GM18508 (cell line): ENCODE measurements around the gene AUH.
"Not testable (repeated sequence)": the region's sequence is repeated elsewhere in the genome, so short reads cannot be mapped to it uniquely, and the experiment has no call there.

ENCODE experiments used
- ATAC-seq: cut with Tn5 transposase; IDR thresholded peaks from one replicate; pipeline ENCODE4 v1.9.1; 2021; ENCODE audit warnings: moderate number of reproducible peaks; ENCODE audit not compliant: insufficient read depth, unreplicated experiment

The AUH gene, protein sequence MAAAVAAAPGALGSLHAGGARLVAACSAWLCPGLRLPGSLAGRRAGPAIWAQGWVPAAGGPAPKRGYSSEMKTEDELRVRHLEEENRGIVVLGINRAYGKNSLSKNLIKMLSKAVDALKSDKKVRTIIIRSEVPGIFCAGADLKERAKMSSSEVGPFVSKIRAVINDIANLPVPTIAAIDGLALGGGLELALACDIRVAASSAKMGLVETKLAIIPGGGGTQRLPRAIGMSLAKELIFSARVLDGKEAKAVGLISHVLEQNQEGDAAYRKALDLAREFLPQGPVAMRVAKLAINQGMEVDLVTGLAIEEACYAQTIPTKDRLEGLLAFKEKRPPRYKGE

DNA sequence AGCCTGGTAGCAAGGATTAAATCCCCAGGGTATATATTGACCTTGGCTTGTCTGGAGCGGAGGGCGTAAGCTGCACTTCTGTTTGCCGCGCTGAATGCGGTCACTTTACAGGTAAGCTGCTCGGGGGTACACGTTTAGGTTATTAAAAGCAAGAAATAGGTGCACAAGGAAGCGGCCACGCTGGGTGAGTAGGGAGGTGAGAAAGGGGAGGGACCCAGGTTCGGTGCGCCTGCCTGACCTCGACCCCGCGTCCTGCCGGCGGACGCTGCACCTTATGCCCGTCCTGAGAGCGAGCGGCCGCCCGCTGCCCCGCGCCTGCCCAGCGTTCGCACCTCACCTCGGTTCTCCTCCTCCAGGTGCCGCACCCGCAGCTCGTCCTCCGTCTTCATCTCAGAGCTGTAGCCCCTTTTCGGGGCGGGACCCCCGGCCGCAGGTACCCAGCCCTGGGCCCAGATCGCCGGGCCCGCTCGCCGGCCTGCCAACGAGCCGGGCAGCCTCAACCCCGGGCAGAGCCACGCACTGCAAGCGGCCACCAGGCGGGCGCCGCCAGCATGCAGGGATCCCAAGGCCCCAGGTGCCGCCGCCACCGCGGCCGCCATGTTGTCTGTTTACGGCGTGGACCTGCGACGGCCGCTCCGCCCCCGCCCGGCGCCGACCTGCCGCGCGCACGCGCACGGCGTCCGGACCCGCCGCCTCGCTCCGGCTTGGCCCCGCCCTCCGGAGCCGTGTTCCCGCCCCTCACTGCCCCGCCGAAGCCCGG, at the start of gene AUH:
Gene AUH, minus strand, starts transcription at position 628 of the 760 bp plus-strand sequence. Its CDS starts 29 bp downstream, at position 599.
- ATAC-seq, result peak; percentile 42

DNA sequence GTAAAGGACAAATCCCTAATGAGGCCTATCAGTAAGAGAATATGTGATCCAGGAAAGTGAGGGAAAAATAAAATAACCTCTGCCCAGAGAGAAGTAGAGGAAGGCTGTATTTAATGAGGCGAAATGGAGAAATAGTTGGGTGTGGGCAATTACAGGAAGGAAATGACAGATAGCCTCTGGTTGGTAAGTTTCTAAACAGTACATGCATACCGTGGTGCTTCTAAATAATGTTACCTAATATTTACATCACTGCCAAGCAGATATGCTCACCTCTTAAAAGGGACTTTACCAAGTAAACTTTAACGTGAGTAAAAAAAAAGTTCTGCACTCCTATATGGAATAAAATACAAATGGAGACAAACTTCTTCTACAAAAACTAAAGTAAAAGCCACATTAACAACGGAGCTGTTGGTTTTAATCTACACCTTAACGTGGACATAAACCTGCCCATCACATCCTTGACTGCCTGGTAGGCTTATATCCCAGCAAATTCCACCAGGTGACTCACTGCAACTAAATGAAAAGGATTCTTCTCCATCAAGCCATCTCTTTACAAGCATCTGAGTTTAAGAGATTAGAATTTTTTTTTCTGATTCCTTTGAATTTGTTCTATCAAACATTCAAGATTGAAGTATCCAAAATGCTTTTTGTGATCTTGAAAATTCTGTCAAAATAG, 49.5 kb upstream of the AUH start:
- no peak for ATAC-seq

- no peak for ATAC-seq
These were observed 48.4 kb upstream of the AUH start for GRCh38 chr9:91410161-91410560.

GRCh38 chr9:91408475-91408874, 46.8 kb upstream of the AUH start:
- no peak for ATAC-seq

- no peak for ATAC-seq
These were observed 46.0 kb upstream of the AUH start for GRCh38 chr9:91407580-91408318.

DNA sequence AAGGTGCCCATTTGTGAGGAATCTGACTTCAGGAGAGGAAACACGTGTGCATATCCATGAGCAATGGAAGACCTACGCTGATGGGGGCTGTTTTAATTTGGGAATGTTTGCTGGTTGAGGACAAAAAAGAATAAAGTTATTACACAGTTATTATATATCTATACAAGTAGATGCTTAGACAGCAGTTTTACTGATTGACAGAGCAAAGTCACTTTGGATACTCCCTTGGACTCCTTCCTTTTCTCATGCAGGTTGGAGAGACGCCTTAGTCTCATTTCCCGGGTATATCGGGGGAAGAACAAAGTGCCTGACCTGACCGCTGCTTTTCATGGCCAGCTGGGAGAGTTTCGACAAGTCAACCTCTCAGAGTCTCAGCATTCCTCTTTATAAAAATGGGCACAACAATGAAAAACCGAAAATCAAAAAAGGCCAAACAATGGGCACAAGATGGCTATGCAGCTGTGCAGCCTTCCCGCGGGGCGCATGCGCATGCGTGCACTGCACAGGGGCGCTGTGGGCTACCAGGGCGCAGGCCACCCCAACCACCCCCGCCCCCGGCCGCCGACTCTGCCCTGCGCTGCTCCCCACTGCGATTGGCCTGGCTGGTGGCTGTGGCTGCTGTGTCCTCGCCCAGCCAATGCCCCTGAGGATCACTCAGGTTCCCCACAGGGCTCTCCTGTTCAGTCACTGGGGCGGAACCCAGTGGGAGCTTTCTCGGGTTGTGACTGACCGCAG, 43.8 kb upstream of the AUH start:
- no peak for ATAC-seq

- ATAC-seq, result no peak
These were observed 42.2 kb upstream of the AUH start for GRCh38 chr9:91403665-91404543.

DNA sequence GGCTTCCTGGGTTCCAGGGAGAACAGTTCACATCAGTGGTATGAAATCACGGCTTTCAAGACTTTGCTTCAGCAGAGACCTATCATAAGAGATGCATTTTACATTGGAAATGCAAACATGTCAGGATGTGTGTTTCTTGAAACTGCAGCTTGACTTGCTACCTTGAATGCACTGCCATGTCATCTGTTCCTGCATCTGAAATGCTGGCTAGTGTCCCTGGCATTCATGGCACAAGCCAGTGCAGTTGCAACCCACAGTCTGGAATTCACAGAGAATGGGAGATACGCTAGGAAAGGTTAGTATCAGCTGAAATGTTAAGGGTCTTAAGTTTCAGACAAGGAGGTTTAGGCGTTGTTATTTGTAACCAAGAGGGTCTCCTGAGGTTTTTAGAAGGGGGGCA, 37.2 kb upstream of the AUH start:
- no peak for ATAC-seq

DNA sequence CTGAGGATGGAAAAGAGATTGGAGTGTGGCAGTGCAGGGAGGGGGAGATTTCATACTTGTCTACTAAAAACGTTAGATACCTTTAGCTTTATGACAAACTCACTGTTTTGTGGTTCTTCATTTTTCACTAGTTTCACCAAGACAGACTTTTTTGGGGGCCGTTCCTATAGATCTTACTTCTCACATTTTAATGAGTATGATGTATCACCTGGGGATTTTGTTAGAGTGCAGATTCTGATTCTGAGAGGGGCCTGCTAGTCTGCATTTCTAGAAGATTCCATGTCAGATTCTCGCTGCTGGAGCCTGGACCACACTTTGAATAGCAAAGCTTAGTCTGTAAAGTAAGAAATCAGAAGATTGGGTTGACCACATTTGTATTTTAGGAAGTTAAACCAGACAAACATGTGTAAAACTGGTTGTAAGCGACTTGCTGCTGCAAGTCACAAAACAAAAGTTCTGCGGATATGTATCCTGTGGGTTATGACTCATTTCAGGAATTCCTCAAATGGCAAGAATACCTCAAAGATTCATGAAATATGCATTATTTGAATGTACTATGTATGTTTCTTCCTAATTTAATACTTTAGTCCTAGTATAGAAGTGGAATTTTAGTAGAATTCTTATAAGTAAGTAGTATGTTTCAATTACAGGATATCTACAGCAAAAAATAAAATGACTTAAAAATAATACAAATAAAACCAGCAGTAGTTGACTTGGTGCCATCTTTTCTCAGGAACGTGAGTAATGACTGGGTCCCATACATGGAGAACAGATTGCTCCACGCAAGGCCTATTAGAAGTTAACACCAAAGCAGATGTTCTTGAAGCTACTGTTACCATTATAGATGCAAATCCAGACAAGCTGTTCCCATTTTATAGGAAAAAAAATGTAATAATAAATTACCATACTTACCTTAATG, 34.1 kb upstream of the AUH start:
- ATAC-seq, result no peak

DNA sequence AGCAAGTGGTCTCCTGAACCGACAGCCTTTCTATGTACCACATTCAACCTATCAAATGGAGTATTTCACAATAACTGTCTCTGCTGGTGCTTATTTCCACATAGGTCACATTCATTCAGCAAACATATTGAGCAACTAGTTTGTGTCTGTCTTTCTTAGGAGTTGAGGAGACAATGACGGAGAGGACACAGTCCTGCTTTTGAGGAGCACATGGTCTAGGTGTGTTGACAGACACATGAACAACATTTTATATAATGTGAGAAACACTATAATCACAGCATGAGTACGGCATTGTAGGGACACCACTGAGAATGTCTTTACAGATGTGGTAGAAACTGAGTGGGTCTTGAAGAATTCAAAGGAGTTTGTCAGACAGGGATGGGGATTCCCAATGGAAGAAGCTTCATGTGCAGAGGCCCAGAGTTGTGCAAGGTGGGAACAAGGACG, 33.4 kb upstream of the AUH start:
- ATAC-seq, result no peak

DNA sequence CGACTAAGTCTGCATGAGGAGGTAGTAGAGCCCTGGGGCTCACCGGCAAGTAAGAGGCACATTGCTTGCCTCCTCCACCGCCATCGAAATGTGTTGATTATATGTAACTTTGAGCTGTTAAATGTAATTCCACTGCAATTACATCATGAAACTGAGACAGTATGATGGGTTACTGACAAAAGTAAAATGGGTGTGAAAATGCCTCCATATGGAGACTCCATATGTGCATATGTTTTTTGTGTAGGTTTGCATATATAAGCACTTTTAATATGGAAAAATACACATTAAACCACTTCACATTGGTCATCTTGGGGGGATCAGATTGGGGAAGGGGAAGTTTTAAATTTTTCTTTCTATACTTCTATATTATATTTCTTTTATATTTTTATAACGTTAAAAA, 32.1 kb upstream of the AUH start:
- no peak for ATAC-seq

- no peak for ATAC-seq
These were observed 30.7 kb upstream of the AUH start for GRCh38 chr9:91392435-91392834.

DNA sequence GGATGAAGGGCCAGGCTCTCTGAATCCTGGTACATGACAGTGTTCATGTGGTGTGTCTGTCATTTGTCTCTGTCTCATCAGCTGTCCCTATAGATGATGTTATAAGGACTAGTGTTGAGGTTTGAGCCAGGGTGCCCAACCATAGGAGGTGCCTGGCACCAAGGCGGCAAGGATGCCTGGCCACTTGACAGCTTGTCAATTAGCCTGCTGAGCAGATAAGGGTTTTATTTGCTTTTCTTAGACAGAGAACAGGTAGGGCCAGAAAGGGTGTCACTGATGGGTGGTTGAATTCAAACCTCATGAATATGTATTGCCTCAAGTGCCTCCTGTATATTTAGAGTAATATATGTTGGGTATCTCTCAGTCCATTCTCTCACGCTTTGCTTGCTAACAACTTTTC, 30.1 kb upstream of the AUH start:
- no peak for ATAC-seq

GRCh38 chr9:91391412-91391811, 29.7 kb upstream of the AUH start:
- ATAC-seq, result no peak

DNA sequence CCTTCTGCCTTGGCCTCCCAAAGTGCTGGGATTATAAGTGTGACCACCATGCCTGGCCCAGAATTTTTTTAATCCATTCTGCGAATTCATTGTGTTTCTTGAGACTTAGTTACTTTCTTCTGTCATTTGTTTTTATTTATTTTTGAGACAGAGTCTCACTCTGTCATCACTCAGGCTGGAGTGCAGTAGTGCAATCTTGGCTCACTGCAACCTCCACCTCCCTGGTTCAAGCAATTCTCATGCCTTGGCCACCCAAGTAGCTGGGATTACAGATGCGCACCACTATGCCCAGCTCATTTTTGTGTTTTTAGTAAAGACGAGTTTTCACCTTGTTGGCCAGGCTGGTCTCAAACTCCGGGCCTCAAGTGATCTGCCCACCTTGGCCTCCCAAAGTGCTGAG, 28.0 kb upstream of the AUH start:
- ATAC-seq, result not testable (repeated sequence)

- ATAC-seq, result no peak
These were observed 25.0 kb upstream of the AUH start for GRCh38 chr9:91386765-91387164.

DNA sequence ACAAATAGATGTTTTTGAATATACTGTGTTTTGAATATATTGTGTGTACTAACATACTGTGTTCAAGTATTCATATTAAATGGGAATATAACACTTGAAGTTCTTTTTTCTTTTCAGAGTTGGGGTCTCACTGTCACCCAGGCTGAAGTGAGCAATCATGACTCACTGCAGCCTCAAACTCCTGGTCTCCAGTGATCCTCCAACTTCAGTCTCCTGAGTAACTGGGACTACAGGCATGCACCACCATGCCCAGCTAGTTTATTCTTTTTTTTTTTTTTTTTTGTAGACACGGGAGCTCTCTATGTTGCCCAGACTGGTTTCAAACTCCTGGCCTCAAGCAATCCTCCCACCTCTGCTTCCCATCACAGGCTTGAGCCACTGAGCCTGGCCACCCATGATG, 23.2 kb upstream of the AUH start:
- no peak for ATAC-seq

- no peak for ATAC-seq
These were observed 21.9 kb upstream of the AUH start for GRCh38 chr9:91383577-91383976.
